Measurements from ENCODE around the gene PDIK1L. TPM values are rescaled to one million over a fixed set of nuclear protein-coding genes. Genes with fewer than 3 reads are reported as not detected.

Gene PDIK1L
- total and polyA plus RNA-seq, 9 of the 15 experiments (the other 6 are each of a cell fraction or from before 2014, with no cell fraction given): 12.8 to 30.2 (median 21.5) TPM

DNA sequence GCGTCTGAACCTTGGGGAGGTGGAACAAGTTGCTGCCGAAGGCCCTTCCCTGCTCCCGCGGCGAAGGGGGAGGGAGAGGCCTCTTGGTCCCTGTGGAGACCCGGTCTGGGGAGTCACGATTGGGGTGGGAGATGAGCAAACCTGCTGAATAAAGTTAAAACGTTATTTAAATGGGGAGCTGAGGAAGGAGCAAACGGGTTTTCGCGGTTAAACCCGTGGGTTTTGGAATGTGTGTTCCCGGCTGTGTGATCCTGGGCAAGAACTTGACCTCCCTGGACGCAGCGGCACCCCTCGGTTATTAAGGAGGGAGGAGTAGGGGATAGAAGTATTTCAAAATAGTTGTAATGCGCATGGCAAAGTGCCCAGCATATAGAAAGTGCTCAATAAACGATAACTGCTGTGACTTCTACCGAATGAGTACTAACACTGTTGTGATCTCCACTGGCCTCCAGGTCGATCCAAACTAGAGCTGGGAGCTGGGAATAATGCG, 50.6 kb downstream of the PDIK1L start (continued):
- TF ChIP-seq, protein P1, sequence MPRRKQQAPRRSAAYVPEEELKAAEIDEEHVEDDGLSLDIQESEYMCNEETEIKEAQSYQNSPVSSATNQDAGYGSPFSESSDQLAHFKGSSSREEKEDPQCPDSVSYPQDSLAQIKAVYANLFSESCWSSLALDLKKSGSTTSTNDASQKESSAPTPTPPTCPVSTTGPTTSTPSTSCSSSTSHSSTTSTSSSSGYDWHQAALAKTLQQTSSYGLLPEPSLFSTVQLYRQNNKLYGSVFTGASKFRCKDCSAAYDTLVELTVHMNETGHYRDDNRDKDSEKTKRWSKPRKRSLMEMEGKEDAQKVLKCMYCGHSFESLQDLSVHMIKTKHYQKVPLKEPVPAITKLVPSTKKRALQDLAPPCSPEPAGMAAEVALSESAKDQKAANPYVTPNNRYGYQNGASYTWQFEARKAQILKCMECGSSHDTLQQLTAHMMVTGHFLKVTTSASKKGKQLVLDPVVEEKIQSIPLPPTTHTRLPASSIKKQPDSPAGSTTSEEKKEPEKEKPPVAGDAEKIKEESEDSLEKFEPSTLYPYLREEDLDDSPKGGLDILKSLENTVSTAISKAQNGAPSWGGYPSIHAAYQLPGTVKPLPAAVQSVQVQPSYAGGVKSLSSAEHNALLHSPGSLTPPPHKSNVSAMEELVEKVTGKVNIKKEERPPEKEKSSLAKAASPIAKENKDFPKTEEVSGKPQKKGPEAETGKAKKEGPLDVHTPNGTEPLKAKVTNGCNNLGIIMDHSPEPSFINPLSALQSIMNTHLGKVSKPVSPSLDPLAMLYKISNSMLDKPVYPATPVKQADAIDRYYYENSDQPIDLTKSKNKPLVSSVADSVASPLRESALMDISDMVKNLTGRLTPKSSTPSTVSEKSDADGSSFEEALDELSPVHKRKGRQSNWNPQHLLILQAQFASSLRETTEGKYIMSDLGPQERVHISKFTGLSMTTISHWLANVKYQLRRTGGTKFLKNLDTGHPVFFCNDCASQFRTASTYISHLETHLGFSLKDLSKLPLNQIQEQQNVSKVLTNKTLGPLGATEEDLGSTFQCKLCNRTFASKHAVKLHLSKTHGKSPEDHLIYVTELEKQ (CRISPR knock-in tag; IDR thresholded peaks at IDR 0.05): no peak
- TF ChIP-seq ETV5 (CRISPR knock-in tag; IDR thresholded peaks at IDR 0.05; ENCODE audit: low read depth) (peak; percentile 54; the same call in 1 of the 2 replicates), HCFC1 (IDR thresholded peaks at IDR 0.05; ENCODE audit: low read depth, low read length) (no peak), SREBF2 (CRISPR knock-in tag; IDR thresholded peaks at IDR 0.05) (no peak), HDGF (IDR thresholded peaks at IDR 0.05) (0 out of 2 replicates have a peak, but pooled peaks have one; percentile 27), ETV6 (IDR thresholded peaks at IDR 0.05; ENCODE audit: borderline replicate concordance in 1 of 2, low read depth in 2 of 2, low read length in 1 of 2) (0 out of 4 replicates have a peak, but pooled peaks of 1 of the 2 experiments have one; percentile 1), ETV6 (CRISPR knock-in tag; IDR thresholded peaks at IDR 0.05; ENCODE audit: borderline replicate concordance) (no peak), RFX1 (IDR thresholded peaks at IDR 0.05) (no peak), HOXB6 (CRISPR knock-in tag; IDR thresholded peaks at IDR 0.05; ENCODE audit: borderline replicate concordance) (peak; percentile 18; the same call in 1 of the 2 replicates), ZNF23 (CRISPR knock-in tag; IDR thresholded peaks at IDR 0.05) (no peak), IFI16 (CRISPR knock-in tag; IDR thresholded peaks at IDR 0.05) (no peak), ZNF217 (CRISPR knock-in tag; IDR thresholded peaks at IDR 0.05) (no peak), ZNF561 (CRISPR knock-in tag; conservative IDR thresholded peaks at IDR 0.05) (0 out of 2 replicates have a peak, but pooled peaks have one; percentile 45)
- TF ChIP-seq, protein P2, sequence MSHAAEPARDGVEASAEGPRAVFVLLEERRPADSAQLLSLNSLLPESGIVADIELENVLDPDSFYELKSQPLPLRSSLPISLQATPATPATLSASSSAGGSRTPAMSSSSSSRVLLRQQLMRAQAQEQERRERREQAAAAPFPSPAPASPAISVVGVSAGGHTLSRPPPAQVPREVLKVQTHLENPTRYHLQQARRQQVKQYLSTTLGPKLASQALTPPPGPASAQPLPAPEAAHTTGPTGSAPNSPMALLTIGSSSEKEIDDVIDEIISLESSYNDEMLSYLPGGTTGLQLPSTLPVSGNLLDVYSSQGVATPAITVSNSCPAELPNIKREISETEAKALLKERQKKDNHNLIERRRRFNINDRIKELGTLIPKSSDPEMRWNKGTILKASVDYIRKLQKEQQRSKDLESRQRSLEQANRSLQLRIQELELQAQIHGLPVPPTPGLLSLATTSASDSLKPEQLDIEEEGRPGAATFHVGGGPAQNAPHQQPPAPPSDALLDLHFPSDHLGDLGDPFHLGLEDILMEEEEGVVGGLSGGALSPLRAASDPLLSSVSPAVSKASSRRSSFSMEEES (CRISPR knock-in tag; IDR thresholded peaks at IDR 0.05): no peak
- TF ChIP-seq, protein P3, sequence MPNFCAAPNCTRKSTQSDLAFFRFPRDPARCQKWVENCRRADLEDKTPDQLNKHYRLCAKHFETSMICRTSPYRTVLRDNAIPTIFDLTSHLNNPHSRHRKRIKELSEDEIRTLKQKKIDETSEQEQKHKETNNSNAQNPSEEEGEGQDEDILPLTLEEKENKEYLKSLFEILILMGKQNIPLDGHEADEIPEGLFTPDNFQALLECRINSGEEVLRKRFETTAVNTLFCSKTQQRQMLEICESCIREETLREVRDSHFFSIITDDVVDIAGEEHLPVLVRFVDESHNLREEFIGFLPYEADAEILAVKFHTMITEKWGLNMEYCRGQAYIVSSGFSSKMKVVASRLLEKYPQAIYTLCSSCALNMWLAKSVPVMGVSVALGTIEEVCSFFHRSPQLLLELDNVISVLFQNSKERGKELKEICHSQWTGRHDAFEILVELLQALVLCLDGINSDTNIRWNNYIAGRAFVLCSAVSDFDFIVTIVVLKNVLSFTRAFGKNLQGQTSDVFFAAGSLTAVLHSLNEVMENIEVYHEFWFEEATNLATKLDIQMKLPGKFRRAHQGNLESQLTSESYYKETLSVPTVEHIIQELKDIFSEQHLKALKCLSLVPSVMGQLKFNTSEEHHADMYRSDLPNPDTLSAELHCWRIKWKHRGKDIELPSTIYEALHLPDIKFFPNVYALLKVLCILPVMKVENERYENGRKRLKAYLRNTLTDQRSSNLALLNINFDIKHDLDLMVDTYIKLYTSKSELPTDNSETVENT (CRISPR knock-in tag; IDR thresholded peaks at IDR 0.05): no peak
- TF ChIP-seq, protein P4, sequence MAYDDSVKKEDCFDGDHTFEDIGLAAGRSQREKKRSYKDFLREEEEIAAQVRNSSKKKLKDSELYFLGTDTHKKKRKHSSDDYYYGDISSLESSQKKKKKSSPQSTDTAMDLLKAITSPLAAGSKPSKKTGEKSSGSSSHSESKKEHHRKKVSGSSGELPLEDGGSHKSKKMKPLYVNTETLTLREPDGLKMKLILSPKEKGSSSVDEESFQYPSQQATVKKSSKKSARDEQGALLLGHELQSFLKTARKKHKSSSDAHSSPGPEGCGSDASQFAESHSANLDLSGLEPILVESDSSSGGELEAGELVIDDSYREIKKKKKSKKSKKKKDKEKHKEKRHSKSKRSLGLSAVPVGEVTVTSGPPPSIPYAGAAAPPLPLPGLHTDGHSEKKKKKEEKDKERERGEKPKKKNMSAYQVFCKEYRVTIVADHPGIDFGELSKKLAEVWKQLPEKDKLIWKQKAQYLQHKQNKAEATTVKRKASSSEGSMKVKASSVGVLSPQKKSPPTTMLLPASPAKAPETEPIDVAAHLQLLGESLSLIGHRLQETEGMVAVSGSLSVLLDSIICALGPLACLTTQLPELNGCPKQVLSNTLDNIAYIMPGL (CRISPR knock-in tag; IDR thresholded peaks at IDR 0.05): peak; percentile 8; the same call in 1 of the 2 replicates
- TF ChIP-seq, protein P5, sequence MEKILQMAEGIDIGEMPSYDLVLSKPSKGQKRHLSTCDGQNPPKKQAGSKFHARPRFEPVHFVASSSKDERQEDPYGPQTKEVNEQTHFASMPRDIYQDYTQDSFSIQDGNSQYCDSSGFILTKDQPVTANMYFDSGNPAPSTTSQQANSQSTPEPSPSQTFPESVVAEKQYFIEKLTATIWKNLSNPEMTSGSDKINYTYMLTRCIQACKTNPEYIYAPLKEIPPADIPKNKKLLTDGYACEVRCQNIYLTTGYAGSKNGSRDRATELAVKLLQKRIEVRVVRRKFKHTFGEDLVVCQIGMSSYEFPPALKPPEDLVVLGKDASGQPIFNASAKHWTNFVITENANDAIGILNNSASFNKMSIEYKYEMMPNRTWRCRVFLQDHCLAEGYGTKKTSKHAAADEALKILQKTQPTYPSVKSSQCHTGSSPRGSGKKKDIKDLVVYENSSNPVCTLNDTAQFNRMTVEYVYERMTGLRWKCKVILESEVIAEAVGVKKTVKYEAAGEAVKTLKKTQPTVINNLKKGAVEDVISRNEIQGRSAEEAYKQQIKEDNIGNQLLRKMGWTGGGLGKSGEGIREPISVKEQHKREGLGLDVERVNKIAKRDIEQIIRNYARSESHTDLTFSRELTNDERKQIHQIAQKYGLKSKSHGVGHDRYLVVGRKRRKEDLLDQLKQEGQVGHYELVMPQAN (IDR thresholded peaks at IDR 0.05; ENCODE audit: borderline replicate concordance): peak; percentile 46; the same call in 1 of the 2 replicates
